OCI-LY3 (cell line): ENCODE results near the gene TSEN2.

ENCODE experiments used
- H2AFZ ChIP-seq: fragments of 200-600, 300-600 bp; shearing (Covaris generic); 2 replicates; pipeline ENCODE4 v1.6.0; 2014; ENCODE audit warnings: antibody characterized with exemption, low read depth, low read length
- H3K27ac ChIP-seq: fragments of 200-600, 300-600 bp; sonication (generic); 2 replicates; pipeline ENCODE4 v1.5.1; 2014; ENCODE audit warnings: mild to moderate bottlenecking, low read length, moderate library complexity, mixed read lengths
- H3K27me3 ChIP-seq: fragments of 200-600, 300-600 bp; sonication (generic); 2 replicates; pipeline ENCODE4 v1.6.1; 2014; ENCODE audit warnings: low read depth, low read length, mixed read lengths
- H3K36me3 ChIP-seq: fragments of 200-600, 300-600 bp; sonication (generic); replicated peaks from 2 replicates; pipeline ENCODE3; 2014; ENCODE audit warnings: low read depth, low read length, mixed read lengths
- H3K4me1 ChIP-seq: fragments of 300-600, 200-600 bp; sonication (generic); 2 replicates; pipeline ENCODE4 v1.6.1; 2014; ENCODE audit warnings: low read length, mixed read lengths
- H3K4me2 ChIP-seq: fragments of 200-600, 300-600 bp; sonication (generic); 2 replicates; pipeline ENCODE4 v1.6.1; 2014; ENCODE audit warnings: low read length, mixed read lengths
- H3K4me3 ChIP-seq: fragments of 300-600, 200-600 bp; sonication (generic); 2 replicates; pipeline ENCODE4 v1.5.1; 2014; ENCODE audit warnings: antibody characterized with exemption, mild to moderate bottlenecking, low read length, moderate library complexity
- H3K79me2 ChIP-seq: fragments of 300-600, 200-600 bp; shearing (Covaris generic); 2 replicates; pipeline ENCODE4 v1.6.1; 2014; ENCODE audit warnings: mild to moderate bottlenecking, low read length, mixed read lengths
- H3K9ac ChIP-seq: fragments of 300-600, 200-600 bp; shearing (Covaris generic); 2 replicates; pipeline ENCODE4 v1.6.0; 2014; ENCODE audit warnings: mild to moderate bottlenecking, low read length, moderate library complexity
- H3K9me3 ChIP-seq: fragments of 200-600, 300-600 bp; shearing (Covaris generic); 2 replicates; pipeline ENCODE4 v1.6.1; 2014; ENCODE audit warnings: low read length, mixed read lengths; ENCODE audit not compliant: insufficient read depth
- H4K20me1 ChIP-seq: fragments of 200-600, 300-600 bp; sonication (generic); 2 replicates; pipeline ENCODE4 v1.6.1; 2016; ENCODE audit warnings: low read length, mixed read lengths; ENCODE audit not compliant: insufficient read depth
- EZH2phosphoT487 ChIP-seq: fragments of 200-600 bp; shearing (Covaris generic); IDR thresholded peaks from 2 replicates; pipeline ENCODE4 v1.6.1; 2018; ENCODE audit warnings: antibody characterized with exemption, mixed run types, low read depth
- TF ChIP-seq, protein P1 (sequence below): fragments of 200-600, 300-600 bp; sonication (generic); IDR thresholded peaks from 2 replicates; pipeline ENCODE4 v1.5.1; 2014; ENCODE audit warnings: antibody characterized with exemption, low read length, low read depth

Gene TSEN2

GRCh38 chr3:12461097-12461649, 23.1 kb upstream of the TSEN2 start:
- Histone ChIP-seq H2AFZ (no peak overlapping the region), H3K4me2 (no peak overlapping the region), H3K9me3 (no peaks in the 10 kb centered on the region), H3K36me3 (no peaks in the 10 kb centered on the region), H3K4me1 (no peaks in the 10 kb centered on the region), H4K20me1 (no peaks in the 10 kb centered on the region), H3K9ac (no peak overlapping the region), H3K27me3 (no peaks in the 10 kb centered on the region; the same call in 1 of the 2 replicates), H3K79me2 (no peaks in the 10 kb centered on the region), H3K27ac (no peak overlapping the region), H3K4me3 (no peak overlapping the region)
- TF ChIP-seq, protein P1, sequence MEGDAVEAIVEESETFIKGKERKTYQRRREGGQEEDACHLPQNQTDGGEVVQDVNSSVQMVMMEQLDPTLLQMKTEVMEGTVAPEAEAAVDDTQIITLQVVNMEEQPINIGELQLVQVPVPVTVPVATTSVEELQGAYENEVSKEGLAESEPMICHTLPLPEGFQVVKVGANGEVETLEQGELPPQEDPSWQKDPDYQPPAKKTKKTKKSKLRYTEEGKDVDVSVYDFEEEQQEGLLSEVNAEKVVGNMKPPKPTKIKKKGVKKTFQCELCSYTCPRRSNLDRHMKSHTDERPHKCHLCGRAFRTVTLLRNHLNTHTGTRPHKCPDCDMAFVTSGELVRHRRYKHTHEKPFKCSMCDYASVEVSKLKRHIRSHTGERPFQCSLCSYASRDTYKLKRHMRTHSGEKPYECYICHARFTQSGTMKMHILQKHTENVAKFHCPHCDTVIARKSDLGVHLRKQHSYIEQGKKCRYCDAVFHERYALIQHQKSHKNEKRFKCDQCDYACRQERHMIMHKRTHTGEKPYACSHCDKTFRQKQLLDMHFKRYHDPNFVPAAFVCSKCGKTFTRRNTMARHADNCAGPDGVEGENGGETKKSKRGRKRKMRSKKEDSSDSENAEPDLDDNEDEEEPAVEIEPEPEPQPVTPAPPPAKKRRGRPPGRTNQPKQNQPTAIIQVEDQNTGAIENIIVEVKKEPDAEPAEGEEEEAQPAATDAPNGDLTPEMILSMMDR = no peak
- no peak for TF ChIP-seq EZH2phosphoT487

GRCh38 chr3:12462159-12462947, 21.9 kb upstream of the TSEN2 start:
- no peak overlapping the region for H3K27ac ChIP-seq
- no peaks in the 10 kb centered on the region for H3K36me3 ChIP-seq
- H4K20me1 ChIP-seq = no peaks in the 10 kb centered on the region
- H3K9me3 ChIP-seq = no peaks in the 10 kb centered on the region
- no peaks in the 10 kb centered on the region; the same call in 1 of the 2 replicates for H3K27me3 ChIP-seq
- no peak overlapping the region for H3K9ac ChIP-seq
- no peak overlapping the region for H3K4me3 ChIP-seq
- no peak for TF ChIP-seq EZH2phosphoT487
- TF ChIP-seq, protein P1 = no peak
- H3K79me2 ChIP-seq = no peaks in the 10 kb centered on the region
- no peak overlapping the region for H3K4me2 ChIP-seq
- no peak overlapping the region for H2AFZ ChIP-seq
- H3K4me1 ChIP-seq = no peaks in the 10 kb centered on the region

GRCh38 chr3:12463686-12464085, 20.6 kb upstream of the TSEN2 start:
- Histone ChIP-seq H3K27me3 (no peaks in the 10 kb centered on the region; the same call in 1 of the 2 replicates), H3K4me2 (no peak overlapping the region), H3K4me3 (no peak overlapping the region), H3K9me3 (no peaks in the 10 kb centered on the region), H3K4me1 (no peaks in the 10 kb centered on the region), H4K20me1 (no peaks in the 10 kb centered on the region), H3K27ac (no peak overlapping the region), H3K9ac (no peak overlapping the region), H2AFZ (no peak overlapping the region), H3K79me2 (no peaks in the 10 kb centered on the region), H3K36me3 (no peaks in the 10 kb centered on the region)
- no peak for TF ChIP-seq EZH2phosphoT487
- TF ChIP-seq, protein P1 = no peak

GRCh38 chr3:12464181-12464580, 20.1 kb upstream of the TSEN2 start:
- H3K27ac ChIP-seq = no peak overlapping the region
- H4K20me1 ChIP-seq = no peaks in the 10 kb centered on the region
- no peaks in the 10 kb centered on the region; the same call in 1 of the 2 replicates for H3K27me3 ChIP-seq

More at GRCh38 chr3:12464181-12464580, 20.1 kb upstream of the TSEN2 start:
- H3K79me2 ChIP-seq = no peaks in the 10 kb centered on the region
- no peaks in the 10 kb centered on the region for H3K9me3 ChIP-seq
- H3K9ac ChIP-seq = no peak overlapping the region
- no peak overlapping the region for H3K4me3 ChIP-seq
- H3K4me1 ChIP-seq = no peaks in the 10 kb centered on the region
- TF ChIP-seq, protein P1 = no peak
- TF ChIP-seq EZH2phosphoT487 = no peak
- H3K4me2 ChIP-seq = no peak overlapping the region
- H3K36me3 ChIP-seq = no peaks in the 10 kb centered on the region
- no peak overlapping the region for H2AFZ ChIP-seq
